ENCODE measurements around the gene EYA2. TPM values are rescaled to one million over a fixed set of nuclear protein-coding genes. Genes with fewer than 3 reads are reported as not detected.

Gene EYA2
- polyA plus RNA-seq, 1 donor (not counting 4 experiments of a cell fraction or from before 2014, with no cell fraction given), result not detected

DNA sequence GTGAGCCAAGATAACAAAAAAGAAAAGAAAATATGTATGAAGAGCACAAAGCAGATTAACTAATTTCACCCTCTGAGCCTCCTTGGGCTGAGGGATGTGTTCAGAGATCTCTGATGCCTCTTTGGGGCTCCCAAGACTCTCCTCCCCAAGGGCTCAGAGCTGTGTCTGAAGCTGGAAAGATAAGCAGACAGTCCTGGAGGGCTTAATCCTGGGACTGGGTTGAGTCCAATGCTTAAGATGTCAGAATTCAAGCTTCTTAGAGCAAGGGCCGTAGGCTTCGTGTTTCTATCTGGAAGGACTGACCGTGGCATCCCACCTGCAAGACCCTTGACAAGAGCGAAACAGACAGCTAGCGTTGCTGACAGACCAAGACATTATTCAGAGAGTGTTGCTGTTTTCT, 232.9 kb downstream of the EYA2 start:
- no peak for FAIRE-seq
- no peak overlapping the region for H3K27ac ChIP-seq (ENCODE audit: control insufficient read depth, insufficient read depth, low read length)
- no peaks in the 10 kb centered on the region for H3K9me3 ChIP-seq (ENCODE audit: control insufficient read depth, low read depth, low read length)
- no peaks in the 10 kb centered on the region for H3K27me3 ChIP-seq (ENCODE audit: control insufficient read depth, extremely low read depth, insufficient read depth, low read length)
- TF ChIP-seq EZH2 (IDR thresholded peaks at IDR 0.05; ENCODE audit: low read length), result no peak
- TF ChIP-seq, protein P1, sequence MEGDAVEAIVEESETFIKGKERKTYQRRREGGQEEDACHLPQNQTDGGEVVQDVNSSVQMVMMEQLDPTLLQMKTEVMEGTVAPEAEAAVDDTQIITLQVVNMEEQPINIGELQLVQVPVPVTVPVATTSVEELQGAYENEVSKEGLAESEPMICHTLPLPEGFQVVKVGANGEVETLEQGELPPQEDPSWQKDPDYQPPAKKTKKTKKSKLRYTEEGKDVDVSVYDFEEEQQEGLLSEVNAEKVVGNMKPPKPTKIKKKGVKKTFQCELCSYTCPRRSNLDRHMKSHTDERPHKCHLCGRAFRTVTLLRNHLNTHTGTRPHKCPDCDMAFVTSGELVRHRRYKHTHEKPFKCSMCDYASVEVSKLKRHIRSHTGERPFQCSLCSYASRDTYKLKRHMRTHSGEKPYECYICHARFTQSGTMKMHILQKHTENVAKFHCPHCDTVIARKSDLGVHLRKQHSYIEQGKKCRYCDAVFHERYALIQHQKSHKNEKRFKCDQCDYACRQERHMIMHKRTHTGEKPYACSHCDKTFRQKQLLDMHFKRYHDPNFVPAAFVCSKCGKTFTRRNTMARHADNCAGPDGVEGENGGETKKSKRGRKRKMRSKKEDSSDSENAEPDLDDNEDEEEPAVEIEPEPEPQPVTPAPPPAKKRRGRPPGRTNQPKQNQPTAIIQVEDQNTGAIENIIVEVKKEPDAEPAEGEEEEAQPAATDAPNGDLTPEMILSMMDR (optimal IDR thresholded peaks at IDR 0.05 in 1 of 3, IDR thresholded peaks at IDR 0.05 in 1 of 3, conservative IDR thresholded peaks at IDR 0.05 in 1 of 3; ENCODE audit: extremely low read depth in 1 of 3, insufficient read depth in 2 of 3, low read length in 3 of 3), result no peak
- H3K4me1 ChIP-seq (ENCODE audit: control insufficient read depth, extremely low read depth, insufficient read depth, low read length), result peaks cover 34% of the 10 kb centered on the region
- H3K9ac ChIP-seq (ENCODE audit: control insufficient read depth, extremely low read depth, insufficient read depth, low read length), result no peak overlapping the region
- no peaks in the 10 kb centered on the region for H3K9me1 ChIP-seq (ENCODE audit: control insufficient read depth, extremely low read depth, insufficient read depth, low read length)
- peak overlapping the region; percentile 25 for H3K4me2 ChIP-seq (ENCODE audit: control insufficient read depth, extremely low read depth, insufficient read depth, low read depth, low read length)
- dilution Hi-C loops (cut with MboI; ENCODE audit: extremely low pct_ligation_motif_present, low sequenced_read_pairs), result no loop called here
- H3K4me3 ChIP-seq (ENCODE audit: control insufficient read depth in 2 of 3, extremely low read depth in 1 of 3, insufficient read depth in 2 of 3, low read depth in 1 of 3, low read length in 3 of 3), result no peak overlapping the region
- peak overlapping the region; percentile 81 for H2AFZ ChIP-seq (ENCODE audit: control insufficient read depth, low read length)
- DNase-seq (ENCODE audit: low read depth, low spot score), result no peak
- no peaks in the 10 kb centered on the region for H3K36me3 ChIP-seq (ENCODE audit: control insufficient read depth in 2 of 2, extremely low read depth in 1 of 2, insufficient read depth in 2 of 2, low read length in 2 of 2)
- H3K79me2 ChIP-seq (ENCODE audit: control insufficient read depth, insufficient read depth, low read length), result no peaks in the 10 kb centered on the region
- no peaks in the 10 kb centered on the region for H4K20me1 ChIP-seq (ENCODE audit: control insufficient read depth, extremely low read depth, insufficient read depth, low read length)

DNA sequence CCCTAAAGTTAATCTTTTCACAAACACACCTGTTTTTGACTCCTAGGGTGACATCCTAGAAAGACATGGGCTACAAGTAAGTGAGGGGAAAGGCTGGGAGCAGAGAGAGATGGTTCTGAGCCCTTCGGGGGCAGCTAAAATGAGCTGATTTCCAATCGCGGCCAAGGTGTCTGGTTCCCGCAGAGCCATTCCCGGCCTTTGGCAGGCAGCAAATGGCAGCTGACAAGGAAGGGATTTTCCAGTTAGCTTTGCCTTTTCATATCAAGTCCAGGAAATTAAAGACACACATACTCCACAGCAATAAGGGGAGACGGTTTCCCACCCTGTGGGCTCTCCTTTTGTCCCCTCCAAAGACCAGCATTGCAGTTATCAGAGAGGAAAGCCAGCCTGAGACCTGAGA, 233.4 kb downstream of the EYA2 start:
- TF ChIP-seq EZH2 (IDR thresholded peaks at IDR 0.05; ENCODE audit: low read length), result no peak
- TF ChIP-seq, protein P1 (optimal IDR thresholded peaks at IDR 0.05 in 1 of 3, IDR thresholded peaks at IDR 0.05 in 1 of 3, conservative IDR thresholded peaks at IDR 0.05 in 1 of 3; ENCODE audit: extremely low read depth in 1 of 3, insufficient read depth in 2 of 3, low read length in 3 of 3), result no peak
- Histone ChIP-seq H2AFZ (ENCODE audit: control insufficient read depth, low read length) (peak overlapping the region; percentile 81), H3K9ac (ENCODE audit: control insufficient read depth, extremely low read depth, insufficient read depth, low read length) (no peak overlapping the region), H3K36me3 (ENCODE audit: control insufficient read depth in 2 of 2, extremely low read depth in 1 of 2, insufficient read depth in 2 of 2, low read length in 2 of 2) (no peaks in the 10 kb centered on the region), H4K20me1 (ENCODE audit: control insufficient read depth, extremely low read depth, insufficient read depth, low read length) (no peaks in the 10 kb centered on the region), H3K27me3 (ENCODE audit: control insufficient read depth, extremely low read depth, insufficient read depth, low read length) (no peaks in the 10 kb centered on the region), H3K9me3 (ENCODE audit: control insufficient read depth, low read depth, low read length) (no peaks in the 10 kb centered on the region), H3K9me1 (ENCODE audit: control insufficient read depth, extremely low read depth, insufficient read depth, low read length) (no peaks in the 10 kb centered on the region), H3K27ac (ENCODE audit: control insufficient read depth, insufficient read depth, low read length) (no peak overlapping the region), H3K79me2 (ENCODE audit: control insufficient read depth, insufficient read depth, low read length) (no peaks in the 10 kb centered on the region), H3K4me3 (ENCODE audit: control insufficient read depth in 2 of 3, extremely low read depth in 1 of 3, insufficient read depth in 2 of 3, low read depth in 1 of 3, low read length in 3 of 3) (no peak overlapping the region), H3K4me1 (ENCODE audit: control insufficient read depth, extremely low read depth, insufficient read depth, low read length) (peaks cover 34% of the 10 kb centered on the region), H3K4me2 (ENCODE audit: control insufficient read depth, extremely low read depth, insufficient read depth, low read depth, low read length) (peak overlapping the region; percentile 25)
- dilution Hi-C loops (cut with MboI; ENCODE audit: extremely low pct_ligation_motif_present, low sequenced_read_pairs), result no loop called here
- FAIRE-seq, result no peak
- DNase-seq (ENCODE audit: low read depth, low spot score), result no peak
